HEK293 (cell line): ENCODE data around the gene PMAIP1.

Experiments
- TCF7L2 ChIP-seq: IDR thresholded peaks from 2 replicates; pipeline ENCODE4 v1.6.1; 2011; ENCODE audit warnings: low read depth, mild to moderate bottlenecking, inconsistent platforms, low read length, moderate library complexity, borderline replicate concordance
- ZNF335 ChIP-seq: fragments of 450-650 bp; formaldehyde crosslinking; conservative IDR thresholded peaks from 2 replicates; pipeline ENCODE4 v1.5.1; 2016; ENCODE audit warnings: missing biosample characterization, missing genetic modification characterization
- ZNF394 ChIP-seq: fragments of 450-650 bp; formaldehyde crosslinking; IDR thresholded peaks from 2 replicates; pipeline ENCODE4 v1.5.1; 2016; ENCODE audit warnings: missing biosample characterization, missing genetic modification characterization, mild to moderate bottlenecking, moderate library complexity, borderline replicate concordance

DNA sequence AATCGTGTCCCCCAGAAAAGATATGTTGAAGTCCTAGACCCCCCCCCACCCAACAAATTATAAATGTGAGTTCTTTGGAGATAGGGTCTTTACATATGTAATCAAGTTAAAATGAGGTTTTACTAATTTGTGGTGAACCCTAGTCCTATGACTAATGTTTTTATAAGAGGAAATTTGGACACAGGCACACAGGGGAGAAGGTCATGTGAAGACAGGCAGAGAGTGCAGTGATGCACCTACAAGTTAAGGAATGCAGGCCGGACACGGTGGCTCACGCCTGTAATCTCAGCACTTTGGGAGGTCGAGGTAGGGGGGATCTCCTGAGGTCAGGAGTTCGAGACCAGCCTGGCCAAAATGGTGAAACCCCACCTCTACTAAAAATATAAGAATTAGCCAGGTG lies 5.8 kb upstream of the PMAIP1 start:
- TF ChIP-seq ZNF335 (no peak), ZNF394 (tag by site-specific recombination) (no peak), TCF7L2 (no peak)
